C1 segment of cervical spinal cord (tissue), 14 donors: ENCODE data around the gene C1QTNF9B.
"Not testable (repeated sequence)": the region's sequence is repeated elsewhere in the genome, so short reads cannot be mapped to it uniquely, and the experiment has no call there.

ENCODE experiments used
- DNase-seq, 14 donors: peaks; one replicate each; lab custom pipeline; 2025; lab: John Stamatoyannopoulos, UW

Gene C1QTNF9B

DNA sequence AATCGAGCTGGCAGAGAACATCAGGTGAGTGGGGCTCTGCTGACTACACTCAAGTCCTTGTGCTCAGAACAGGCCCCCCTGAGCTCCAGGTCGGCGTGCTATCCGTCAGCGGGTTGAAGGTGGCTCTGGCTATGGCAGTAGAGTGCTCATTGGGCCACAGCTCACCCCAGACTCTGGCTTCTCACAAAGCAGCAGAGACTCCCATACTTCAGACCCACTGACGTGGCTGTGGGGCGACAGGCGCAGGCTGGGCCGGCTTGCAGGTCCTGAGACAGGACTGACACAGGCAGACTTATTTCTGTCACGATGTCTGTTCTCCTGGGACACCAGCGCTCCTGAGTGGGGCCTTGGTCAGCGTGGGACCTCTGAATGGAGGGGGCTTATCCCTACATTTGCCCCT, 2.6 kb downstream of the C1QTNF9B start:
- not testable (repeated sequence) for DNase-seq

- DNase-seq = not testable (repeated sequence)
Measured at GRCh38 chr13:23893791-23894190, 3.5 kb downstream of the C1QTNF9B start.

GRCh38 chr13:23889615-23890607, 7.4 kb downstream of the C1QTNF9B start:
- DNase-seq = peak in 2 of 14 donors; percentile 17 to 72

DNA sequence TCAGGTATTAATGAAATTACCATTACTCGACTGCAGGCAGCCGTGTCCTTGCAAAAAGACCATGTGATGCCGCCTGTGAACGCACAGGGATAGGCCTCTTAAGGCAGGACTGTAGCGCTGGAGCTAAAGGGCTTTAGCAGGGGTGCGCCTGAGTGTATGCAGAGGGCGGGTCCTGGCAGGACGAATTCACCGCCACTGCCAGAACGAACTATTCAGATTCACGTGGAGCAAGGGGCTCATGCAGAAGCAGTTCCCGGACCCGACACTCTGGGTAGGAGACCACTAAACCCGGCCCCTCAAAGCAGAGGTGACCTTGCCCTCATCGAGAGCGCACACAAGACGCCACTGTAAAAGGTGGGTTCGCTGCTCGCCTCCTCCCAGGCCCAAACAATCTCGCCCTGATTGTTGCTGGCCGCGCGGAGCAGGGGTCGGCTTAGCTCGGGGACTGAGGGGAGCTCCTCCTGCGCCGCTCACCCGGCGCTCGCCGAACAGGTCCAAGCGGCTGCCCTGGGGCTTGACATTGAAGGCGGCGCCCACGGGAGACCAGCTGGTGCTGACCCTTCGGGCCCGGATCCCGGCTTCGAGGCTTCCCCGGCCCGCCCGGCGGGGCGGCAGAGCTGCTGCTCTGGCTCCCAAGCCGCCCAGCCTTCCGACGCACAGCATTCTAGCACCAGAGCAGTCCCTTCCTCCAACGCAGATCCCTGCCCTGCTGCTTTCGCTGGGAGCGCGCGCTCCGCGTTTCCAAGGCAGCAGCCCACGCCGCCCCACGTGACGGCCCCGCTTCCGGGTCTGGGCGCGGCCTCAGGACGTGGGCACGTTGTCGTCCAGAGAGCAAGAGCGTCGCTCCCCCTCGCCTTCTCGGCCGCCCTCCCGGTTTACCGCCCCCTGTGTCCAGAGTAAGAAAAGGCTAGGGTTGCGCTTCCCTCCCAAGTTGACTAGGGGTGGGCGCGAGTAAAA, 8.4 kb downstream of the C1QTNF9B start, which contains the start of gene MIPEP:
TSS of gene MIPEP (minus strand) at position 743 of the 957 bp plus-strand sequence. CDS start at position 663, 80 bp downstream.
- DNase-seq = peak; percentile 45 to 96 (median 90)

DNA sequence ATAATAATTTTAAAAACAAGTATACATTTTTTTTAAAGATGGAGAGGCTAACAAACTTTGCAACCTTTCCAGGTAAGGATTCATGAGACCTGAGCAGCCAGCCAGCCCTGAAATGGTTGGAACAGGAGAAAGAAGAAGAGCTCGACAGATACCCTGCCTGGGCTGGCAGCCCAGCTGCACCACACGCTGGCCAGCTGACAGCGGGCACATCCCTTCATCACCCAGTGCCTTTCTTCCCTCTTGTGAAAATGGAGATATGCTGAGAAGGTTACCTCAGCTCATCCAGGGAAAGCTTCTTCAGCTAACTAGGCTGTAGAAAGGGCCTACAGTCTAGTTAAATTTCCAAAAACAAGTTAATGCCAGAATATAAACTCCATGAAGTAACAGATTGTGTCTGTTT, 12.9 kb downstream of the C1QTNF9B start:
- not testable (repeated sequence) for DNase-seq

DNA sequence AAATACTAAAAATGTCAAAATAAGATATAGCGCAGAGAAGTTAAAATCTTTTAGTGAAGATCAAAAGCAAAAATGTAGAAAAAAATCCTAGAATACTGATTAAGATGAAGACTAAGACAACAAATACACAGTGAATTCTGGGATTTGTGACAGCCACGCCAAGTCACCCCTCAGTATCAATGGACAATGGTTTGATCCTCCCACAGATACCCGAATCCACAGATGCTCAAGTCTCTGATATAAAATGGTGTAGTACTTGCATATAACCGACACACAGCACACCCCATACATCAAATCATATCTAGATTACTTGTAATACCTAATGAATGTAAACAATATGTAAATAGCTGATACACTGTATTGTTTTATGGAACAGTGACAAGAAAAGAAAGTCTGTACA, 14.0 kb downstream of the C1QTNF9B start:
- no peak for DNase-seq

DNA sequence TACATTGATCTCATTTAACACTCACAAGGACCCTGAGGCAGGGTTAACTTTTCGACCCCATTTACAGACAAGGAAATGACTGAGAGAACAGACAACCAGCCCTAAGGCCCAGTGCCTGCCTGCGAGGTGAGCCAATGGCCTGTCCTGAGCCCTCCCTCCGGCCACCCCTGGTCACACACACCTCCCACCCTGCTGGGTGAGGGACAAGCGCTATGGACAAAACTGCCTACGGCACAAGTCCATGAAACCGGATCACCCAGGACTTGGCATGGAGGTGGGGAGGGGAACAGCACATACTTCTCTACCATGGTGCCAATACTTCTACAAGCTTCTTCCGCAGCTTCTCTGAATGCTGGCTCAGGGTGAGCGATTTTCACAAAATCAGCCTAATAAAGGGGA, 15.9 kb downstream of the C1QTNF9B start:
- DNase-seq = not testable (repeated sequence)

DNA sequence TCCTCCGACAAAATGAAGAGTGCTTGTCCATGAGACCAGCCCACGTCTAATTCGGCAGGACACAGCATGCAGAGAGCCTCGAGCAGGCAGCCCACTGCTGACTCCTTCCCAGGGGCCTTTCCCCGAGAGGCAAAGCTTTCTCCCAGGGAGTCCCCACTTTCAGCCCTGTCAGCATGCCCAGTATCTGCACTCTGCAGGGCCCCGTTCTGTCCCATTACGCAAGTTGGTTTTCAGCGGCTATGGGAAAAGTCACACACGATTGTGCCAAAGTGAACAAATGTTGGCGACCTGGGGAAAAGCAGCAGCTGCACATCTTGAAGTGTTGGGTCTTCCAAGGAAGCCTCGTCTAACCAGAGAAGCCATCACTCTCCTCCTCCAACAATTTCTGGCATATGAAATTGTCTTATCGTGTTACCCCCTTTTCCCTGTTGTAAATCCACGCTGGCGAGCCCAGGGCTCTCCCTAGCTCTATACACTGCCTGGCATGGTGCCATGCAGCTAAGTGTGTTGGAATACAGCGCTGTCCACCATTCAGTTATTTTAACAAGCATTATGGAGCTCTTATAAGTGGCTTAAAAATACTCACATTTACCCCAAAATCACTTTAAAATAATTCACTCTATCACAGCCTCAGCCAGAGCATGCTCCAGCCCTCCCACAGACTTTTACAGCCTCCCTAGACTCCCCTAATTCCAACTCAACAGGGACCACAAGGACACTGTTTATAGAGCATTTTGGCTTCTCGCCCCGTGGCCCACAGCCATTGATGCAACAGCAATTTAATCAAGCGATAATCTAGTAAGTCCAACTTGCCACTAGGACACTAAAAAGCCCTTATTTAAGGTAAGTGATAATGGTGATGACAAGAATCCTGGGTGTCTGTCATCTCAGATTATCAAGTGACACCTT, 16.6 kb downstream of the C1QTNF9B start:
- not testable (repeated sequence) for DNase-seq

- no peak for DNase-seq
Measured at GRCh38 chr13:23877286-23877685, 20.0 kb downstream of the C1QTNF9B start.

- peak in 1 of 14 donors; percentile 9 for DNase-seq
Measured at GRCh38 chr13:23876265-23876664, 21.0 kb downstream of the C1QTNF9B start.

GRCh38 chr13:23871616-23872220, 25.6 kb downstream of the C1QTNF9B start:
- peak in 1 of 14 donors; percentile 1 for DNase-seq

- no peak for DNase-seq
Measured at GRCh38 chr13:23870356-23871140, 26.8 kb downstream of the C1QTNF9B start.

- DNase-seq = no peak
Measured at GRCh38 chr13:23868521-23868920, 28.8 kb downstream of the C1QTNF9B start.

DNA sequence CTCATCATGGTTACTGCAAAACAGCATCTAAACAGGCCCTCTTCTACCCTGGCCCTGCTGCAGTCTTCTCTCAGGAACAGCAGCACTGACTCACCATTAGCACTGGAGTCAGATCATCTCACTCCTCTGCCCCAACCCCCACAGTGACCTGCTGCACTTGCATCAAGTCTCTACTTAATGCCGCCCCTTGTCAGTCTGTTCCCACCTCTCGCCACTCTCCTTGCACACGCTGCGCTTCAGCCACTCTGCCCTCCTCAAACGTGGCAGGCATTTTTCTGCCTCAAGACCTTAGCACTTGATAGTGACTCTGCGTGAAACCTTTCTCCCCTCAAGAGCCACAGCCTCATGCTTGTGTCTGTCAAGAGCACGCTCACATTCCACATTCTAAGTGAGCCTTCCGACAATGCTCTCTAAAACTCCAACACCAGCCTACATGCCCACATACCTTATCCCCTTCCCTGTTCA, 30.2 kb downstream of the C1QTNF9B start:
- no peak for DNase-seq

DNA sequence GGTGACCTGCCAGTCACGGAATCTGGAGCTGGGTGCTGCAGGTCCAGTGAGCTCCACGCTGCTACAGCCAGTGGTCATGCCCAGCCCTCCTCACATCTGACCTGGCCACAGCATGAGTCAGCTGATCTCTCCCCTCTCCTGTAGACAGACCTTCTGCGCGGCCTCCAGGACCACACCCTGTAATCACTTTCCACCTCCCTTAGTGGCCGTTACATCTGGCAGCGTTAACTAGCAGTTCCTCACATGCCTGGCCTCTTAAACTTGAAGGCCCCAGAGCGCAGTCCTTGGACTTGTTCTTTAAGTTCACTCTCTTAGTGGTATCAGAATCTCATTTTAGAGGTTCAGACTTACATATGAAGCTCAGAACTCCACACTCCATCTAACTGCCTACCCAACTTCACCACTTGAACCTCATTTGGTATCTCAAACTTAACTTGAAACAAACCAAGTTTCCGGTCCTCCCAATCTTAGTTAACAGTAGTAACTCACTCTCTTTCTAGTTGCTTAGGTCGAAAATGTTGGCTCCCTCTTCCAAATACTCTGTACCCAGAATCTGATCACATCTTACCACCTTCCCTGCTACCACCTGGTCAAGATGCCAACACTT, 30.8 kb downstream of the C1QTNF9B start:
- DNase-seq = no peak

GRCh38 chr13:23865906-23866305, 31.4 kb downstream of the C1QTNF9B start:
- no peak for DNase-seq

DNA sequence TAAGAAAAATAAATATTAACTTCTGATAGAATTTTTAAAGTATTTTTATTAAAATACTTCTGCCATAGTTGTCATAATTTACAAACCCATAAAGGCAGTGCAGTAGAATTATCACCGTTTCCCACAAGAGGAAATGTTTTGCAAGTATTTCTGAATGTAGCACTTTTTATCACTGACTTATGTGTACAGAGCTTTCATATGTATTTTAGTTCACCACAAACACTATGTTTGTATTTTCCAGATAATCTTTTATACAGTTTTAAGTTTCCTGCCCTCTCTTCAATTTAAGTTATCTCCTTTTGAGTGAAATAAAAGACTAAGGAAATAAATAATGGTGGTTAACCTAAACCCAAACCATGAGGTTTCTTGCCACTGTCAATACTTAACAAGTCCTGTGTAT, 32.3 kb downstream of the C1QTNF9B start:
- DNase-seq = no peak

- no peak for DNase-seq
Measured at GRCh38 chr13:23861310-23861709, 36.0 kb downstream of the C1QTNF9B start.

- DNase-seq = no peak
Measured at GRCh38 chr13:23859904-23860303, 37.4 kb downstream of the C1QTNF9B start.
